GM21528 (cell line): ENCODE results near the gene RNF17.

Source experiments
- ATAC-seq: cut with Tn5 transposase; IDR thresholded peaks from one replicate; pipeline ENCODE4 v1.9.1; 2021; ENCODE audit warnings: mild to moderate bottlenecking, moderate library complexity; ENCODE audit not compliant: unreplicated experiment, low FRiP score

Gene RNF17

GRCh38 chr13:24842549-24843274 lies 78.7 kb downstream of the RNF17 start:
- no peak for ATAC-seq

- ATAC-seq: no peak
Observed at GRCh38 chr13:24851546-24851945, 87.6 kb downstream of the RNF17 start.

DNA sequence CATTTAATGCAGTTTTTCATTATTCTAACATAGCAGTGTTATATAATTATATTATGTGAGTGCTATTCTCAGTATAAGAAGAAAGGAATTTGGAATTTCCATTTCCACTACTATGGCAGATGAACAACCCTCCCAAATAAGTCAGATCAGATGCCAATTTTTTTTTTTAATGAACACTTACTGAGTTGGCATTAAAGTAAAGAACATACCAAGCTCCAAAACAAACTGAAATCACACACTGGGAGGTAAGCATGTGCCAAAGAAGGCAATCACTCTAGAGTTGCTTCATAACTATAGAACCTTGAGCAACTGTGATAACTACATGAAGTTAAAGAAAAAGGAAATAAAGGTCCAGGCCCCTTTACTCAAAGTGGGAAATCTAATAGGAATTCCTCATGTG lies 90.3 kb downstream of the RNF17 start:
- ATAC-seq: no peak

DNA sequence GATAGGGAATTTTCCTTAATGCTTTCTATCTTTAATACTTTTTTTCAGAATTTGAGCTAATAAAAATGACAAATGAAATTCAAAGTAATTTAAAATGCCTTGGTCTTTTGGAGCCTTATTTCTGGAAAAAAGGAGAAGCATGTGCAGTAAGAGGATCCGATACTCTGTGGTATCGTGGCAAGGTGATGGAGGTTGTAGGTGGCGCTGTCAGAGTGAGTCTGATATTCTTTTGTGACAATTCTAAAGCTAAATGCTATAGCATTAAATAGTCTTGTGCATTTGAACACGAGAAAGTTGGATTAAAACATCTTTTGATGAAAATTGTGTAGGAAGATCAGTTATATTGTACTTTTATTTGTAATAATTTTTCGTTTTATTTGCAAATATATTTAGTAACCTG lies 95.0 kb downstream of the RNF17 start:
- ATAC-seq: no peak

GRCh38 chr13:24860770-24861169 lies 96.8 kb downstream of the RNF17 start:
- no peak for ATAC-seq

- no peak for ATAC-seq
Observed at GRCh38 chr13:24861617-24862362, 97.8 kb downstream of the RNF17 start.

GRCh38 chr13:24863748-24864540 lies 100.0 kb downstream of the RNF17 start:
- ATAC-seq: no peak

DNA sequence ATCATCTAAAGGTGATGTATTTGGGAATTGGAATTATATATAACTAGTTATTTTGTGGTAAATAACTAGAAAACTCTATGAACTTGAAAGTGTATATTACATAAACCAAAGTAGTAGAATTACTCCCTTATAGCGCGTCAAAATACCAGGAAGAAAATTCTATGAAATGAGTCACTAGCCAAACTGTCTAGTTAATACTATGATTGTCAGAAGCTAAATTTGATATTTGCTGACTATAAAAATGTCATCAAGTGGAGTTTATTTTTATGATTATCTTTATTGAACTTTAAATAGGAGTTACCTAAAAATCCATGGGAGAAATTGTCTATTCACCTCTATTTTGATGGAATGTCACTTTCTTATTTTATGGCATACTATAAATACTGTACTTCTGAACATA lies 100.6 kb downstream of the RNF17 start:
- ATAC-seq: no peak

DNA sequence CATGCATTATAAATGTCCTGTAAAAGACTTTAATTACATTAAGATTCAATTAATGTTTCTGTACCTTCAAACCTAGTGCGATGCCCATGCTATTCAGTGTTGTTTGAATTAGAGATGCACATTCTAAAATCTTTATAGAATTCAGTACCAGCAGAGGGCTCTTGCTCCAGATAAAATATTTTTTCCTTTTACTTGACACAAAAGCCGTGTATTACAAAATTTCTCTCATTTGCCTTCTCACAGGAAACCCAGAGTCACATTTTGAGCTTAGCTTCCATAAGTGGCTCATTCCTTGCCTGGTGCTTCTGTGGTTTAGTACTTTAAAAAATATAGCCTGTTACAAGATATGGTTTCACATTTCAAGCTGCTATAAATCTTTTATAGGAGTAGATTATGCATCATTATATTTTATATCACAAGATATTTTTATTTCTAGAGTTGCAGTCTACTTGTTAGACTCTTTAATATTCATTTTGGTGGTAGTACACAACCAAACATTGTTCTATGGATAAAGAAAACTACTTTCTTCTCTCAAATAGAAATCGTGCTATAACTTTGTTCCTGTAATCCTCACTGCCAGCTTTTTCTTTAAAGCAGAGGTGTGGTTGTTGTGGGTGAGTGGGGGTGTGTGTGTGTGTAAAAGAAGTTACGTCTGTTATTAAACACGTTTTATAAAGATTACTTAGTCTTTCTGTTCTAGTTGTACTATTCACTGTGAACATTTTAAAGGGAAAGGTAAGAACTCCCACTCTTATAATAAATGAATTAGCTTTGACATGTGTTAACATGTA lies 101.4 kb downstream of the RNF17 start:
- no peak for ATAC-seq

DNA sequence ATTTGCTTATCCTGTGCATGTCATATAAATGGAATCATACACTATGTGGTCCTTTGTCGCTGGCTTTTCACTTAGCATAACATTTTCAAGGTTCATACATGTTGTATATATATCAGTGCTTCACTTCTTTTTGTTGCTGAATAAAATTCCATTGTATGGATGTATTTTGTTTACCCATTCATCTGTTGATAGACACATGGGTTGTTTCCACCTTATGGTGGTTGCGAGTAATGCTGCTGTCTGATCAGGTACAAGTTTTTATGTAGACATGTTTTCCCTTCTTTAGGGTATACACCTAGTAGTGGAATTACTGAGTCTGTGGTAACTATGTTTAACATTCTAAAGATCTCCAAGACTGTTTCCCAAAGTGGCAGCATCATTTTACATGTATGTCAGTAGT lies 102.5 kb downstream of the RNF17 start:
- ATAC-seq: no peak

DNA sequence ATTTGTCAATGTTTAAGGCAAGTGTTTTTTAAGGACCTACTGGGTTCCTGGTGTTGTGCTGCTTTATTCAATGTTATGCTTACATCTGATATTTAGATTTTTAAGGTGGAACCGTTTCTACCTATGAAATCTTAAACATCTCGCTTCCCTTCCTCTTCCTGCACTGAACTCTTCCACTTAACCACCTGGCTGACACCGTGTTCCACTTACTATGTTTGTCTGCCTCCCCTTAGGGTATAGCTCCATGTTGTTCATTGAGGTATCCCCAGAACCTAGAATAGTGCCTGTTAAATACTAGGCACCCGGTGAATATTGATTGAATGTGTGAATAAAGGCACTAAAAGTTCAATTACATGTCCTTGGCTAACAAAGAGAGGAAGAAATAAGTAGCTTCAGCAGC lies 104.9 kb downstream of the RNF17 start:
- ATAC-seq: no peak

DNA sequence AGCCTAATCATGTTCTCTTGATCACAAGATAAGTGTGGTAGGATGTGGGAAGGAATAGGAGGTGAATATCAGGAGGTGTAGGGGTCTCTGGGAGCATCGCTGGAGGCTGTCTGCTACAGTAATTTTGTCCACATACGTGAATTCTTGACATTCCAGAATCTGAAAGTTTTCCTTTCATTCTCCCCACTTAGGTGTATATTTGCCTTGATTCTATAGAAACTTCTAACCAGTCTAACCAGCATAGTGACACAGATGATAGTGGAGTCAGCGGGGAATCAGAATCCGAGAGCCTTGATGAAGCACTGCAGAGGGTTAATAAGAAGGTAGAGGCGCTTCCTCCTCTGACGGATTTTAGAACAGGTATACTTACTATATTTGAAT lies 106.4 kb downstream of the RNF17 start:
- no peak for ATAC-seq

DNA sequence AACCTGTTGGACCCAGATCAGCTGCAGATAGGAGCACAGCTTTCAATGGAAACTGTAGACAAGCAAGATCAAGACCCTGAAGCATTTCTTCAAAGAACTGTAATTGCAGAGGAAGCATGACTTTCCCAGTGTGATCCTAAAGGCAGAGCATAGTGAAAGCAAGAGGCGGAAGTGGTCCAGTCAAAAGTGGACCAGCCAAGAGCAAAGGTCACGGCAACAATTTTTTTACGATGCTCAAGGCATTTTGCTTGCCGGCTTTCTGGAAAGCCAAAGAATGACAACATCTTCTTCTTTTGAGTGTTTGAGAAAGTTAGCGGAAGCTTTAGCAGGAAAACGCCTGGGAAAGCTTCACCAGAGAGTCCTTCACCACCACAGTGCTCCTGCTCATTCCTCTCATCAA lies 111.6 kb downstream of the RNF17 start:
- ATAC-seq: no peak

DNA sequence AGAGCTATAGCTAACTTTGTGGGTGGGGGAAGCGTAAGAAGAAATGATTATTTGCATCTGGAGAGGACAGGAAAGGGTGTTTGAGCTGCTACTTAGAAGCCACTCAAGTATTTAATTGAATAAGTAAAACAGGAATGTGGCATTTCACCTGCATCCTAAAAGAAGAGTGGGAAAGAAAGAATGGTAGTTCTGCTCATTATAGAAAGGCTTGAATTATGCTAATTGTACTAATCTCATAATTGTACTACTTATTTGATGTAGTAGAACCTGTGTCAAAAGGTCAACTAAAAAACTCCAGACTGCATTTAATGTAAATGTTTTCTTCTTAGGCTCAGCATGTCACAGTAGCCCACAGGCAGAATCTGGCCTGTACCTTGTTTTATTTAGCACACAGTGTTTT lies 113.6 kb downstream of the RNF17 start:
- ATAC-seq: no peak

GRCh38 chr13:24878340-24878739 lies 114.4 kb downstream of the RNF17 start:
- no peak for ATAC-seq

DNA sequence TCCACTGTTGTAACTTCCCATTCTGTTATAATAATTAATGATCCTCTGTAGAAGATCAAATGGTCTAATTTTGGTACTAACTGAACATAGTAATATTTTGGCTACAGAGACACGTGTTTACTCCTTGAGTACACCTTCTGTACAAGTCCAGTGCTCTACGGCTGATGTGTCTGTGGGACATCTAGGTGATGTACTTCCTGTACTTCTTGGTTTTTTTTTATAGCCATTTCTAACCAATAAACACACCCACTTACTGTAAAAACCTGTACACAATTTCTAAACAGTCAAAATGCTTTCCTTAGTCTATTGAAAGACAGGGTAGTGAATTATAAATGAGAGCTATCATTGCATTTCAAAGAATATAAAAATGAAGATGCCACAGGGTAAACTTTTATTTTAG lies 118.7 kb downstream of the RNF17 start:
- no peak for ATAC-seq

DNA sequence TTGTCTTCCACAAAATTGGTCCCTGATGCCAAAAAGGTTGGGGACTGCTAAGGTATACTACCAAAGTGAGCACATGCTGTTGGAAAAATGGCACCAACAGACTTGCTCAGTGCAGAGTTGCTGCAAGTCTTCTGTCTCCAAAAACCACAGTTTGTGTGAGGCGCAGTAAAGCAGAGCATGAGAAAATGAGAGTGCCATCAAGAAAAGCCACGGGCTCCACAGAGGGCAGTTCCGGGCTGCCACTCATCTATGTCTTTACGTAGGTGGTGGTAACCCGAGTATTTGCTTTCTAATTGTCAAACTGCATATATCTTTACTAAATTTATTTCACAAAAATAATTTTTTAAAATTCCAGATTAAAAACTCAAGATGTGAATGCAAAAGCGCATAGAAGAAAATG lies 123.8 kb downstream of the RNF17 start:
- no peak for ATAC-seq

- no peak for ATAC-seq
Observed at GRCh38 chr13:24888291-24888931, 124.4 kb downstream of the RNF17 start.

DNA sequence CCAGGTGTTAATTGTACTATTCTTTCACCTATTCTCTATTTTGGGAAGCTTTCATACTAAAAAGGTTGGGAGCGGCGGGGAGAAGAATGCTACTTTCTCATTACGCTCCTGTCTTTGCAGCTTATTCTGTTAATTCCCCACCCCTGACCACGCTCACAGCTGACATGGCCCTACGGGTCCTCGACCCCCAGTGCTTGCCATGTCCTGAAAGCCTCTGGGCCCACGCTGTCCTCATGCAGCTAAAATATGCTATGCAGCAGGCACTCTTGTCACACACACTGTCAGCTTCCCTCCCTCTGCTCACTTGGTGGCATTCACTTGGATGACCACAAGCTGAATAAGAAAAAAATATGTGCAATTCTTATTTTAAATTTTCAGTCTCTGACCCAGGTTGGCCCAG lies 126.3 kb downstream of the RNF17 start:
- no peak for ATAC-seq

DNA sequence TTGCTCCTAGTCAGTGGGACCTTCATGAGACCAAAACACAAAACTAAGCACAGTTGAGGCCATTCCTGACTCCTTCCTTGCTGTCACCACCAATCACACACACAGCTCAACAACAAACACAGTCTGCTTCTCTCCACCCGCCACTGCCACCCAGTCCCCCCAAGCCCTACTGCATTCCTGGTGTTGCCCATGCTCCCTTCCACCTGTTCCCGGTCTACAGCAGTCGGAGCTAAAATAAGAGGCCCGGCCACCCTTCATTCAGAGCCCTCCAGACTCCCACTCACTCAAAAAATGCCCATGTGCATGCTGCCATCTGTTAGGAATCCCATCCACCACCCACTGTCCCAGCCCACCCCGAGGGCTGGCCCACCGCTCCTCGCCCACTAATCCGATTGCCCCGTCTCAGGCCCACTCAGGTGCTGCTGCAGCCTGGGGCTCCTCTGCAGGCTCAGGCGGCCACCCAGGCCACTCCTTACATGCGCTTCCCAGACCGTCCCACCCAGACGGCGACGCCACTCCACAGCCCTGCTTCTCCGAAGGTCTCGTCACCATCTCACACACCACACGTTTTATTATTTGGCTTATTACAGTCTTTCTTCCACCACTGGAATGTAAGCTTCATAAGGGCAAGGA lies 127.6 kb downstream of the RNF17 start:
- no peak for ATAC-seq
